Panc1 (cell line): ENCODE data around the gene MPLKIP. TPM values are rescaled to one million over a fixed set of nuclear protein-coding genes. Genes with fewer than 3 reads are reported as not detected.
"Not testable (repeated sequence)": the region's sequence is repeated elsewhere in the genome, so short reads cannot be mapped to it uniquely, and the experiment has no call there.

Experiments used
- ATAC-seq: fragments of 200-7000 bp; cut with Tn5 transposase; 2 replicates; pipeline ENCODE4 v1.9.1; 2020; ENCODE audit warnings: mild to moderate bottlenecking, moderate library complexity
- BruUV-seq: library from RNA; stranded (reverse); fragments of 400-500 nt; replicated peaks from 2 replicates; lab custom pipeline; 2021; lab: Mats Ljungman, UMichigan
- CTCF ChIA-PET: fragments of 300-600 bp; sonication (Branson Sonifier 250); formaldehyde crosslinking; loops from one replicate; lab custom pipeline; 2022; ENCODE audit warnings: antibody characterized with exemption; lab: Charles Lee
- POLR2A ChIA-PET: fragments of 300-600 bp; sonication (Branson Sonifier 250); formaldehyde crosslinking; loops from one replicate; lab custom pipeline; 2022; ENCODE audit warnings: antibody characterized with exemption; lab: Charles Lee
- DNase-seq: peaks from one replicate; pipeline ENCODE4 v3.0.0-alpha.2; 2010; ENCODE audit warnings: low read depth, low spot score
- H3K27ac ChIP-seq: 2 replicates; pipeline ENCODE4 v1.5.1; 2011; ENCODE audit warnings: mild to moderate bottlenecking, low read length, inconsistent platforms
- H3K27me3 ChIP-seq: fragments of 200-500 bp; sonication (Bioruptor generic); 2 replicates; pipeline ENCODE4 v1.6.0; 2014; ENCODE audit warnings: low read length, inconsistent platforms; ENCODE audit not compliant: control insufficient read depth, insufficient read depth
- H3K36me3 ChIP-seq: fragments of 200-500 bp; sonication (Bioruptor generic); 2 replicates; pipeline ENCODE4 v1.5.1; 2014; ENCODE audit warnings: inconsistent platforms, mild to moderate bottlenecking, low read length, moderate library complexity; ENCODE audit not compliant: control insufficient read depth, insufficient read depth
- H3K4me1 ChIP-seq: 2 replicates; pipeline ENCODE4 v1.5.1; 2011; ENCODE audit warnings: inconsistent platforms, mild to moderate bottlenecking, low read length, moderate library complexity; ENCODE audit not compliant: control insufficient read depth, insufficient read depth
- H3K4me3 ChIP-seq, 2 experiments: 2 replicates each; pipeline ENCODE4 v1.5.1; 2011 to 2012; ENCODE audit warnings: low read depth in 2 of 2, low read length in 2 of 2, mild to moderate bottlenecking in 2 of 2, inconsistent platforms in 1 of 2, moderate library complexity in 1 of 2
- H3K9me3 ChIP-seq: fragments of 200-500 bp; sonication (Bioruptor generic); 2 replicates; pipeline ENCODE4 v1.5.1; 2014; ENCODE audit warnings: low read depth, mild to moderate bottlenecking, inconsistent platforms, low read length, moderate library complexity; ENCODE audit not compliant: control insufficient read depth, insufficient read depth
- CTCF ChIP-seq: fragments of 450-650 bp; IDR thresholded peaks from 2 replicates; pipeline ENCODE4 v1.5.1; 2017; ENCODE audit warnings: mild to moderate bottlenecking
- POLR2AphosphoS5 ChIP-seq: IDR thresholded peaks from 2 replicates; pipeline ENCODE4 v1.6.1; 2012; ENCODE audit warnings: mild to moderate bottlenecking, low read depth, low read length, moderate library complexity
- REST ChIP-seq, 2 experiments: IDR thresholded peaks; 2 replicates each; pipeline ENCODE4 v1.6.1; 2011 to 2012; ENCODE audit warnings: low read depth in 2 of 2, control low read depth in 1 of 2, low read length in 1 of 2, mild to moderate bottlenecking in 1 of 2, moderate library complexity in 1 of 2; ENCODE audit not compliant: insufficient read depth in 1 of 2
- SIN3A ChIP-seq: IDR thresholded peaks from 2 replicates; pipeline ENCODE4 v1.6.1; 2012; ENCODE audit warnings: low read depth, mild to moderate bottlenecking, low read length, moderate library complexity, borderline replicate concordance; ENCODE audit not compliant: insufficient read depth
- TCF7L2 ChIP-seq: IDR thresholded peaks from 2 replicates; pipeline ENCODE4 v1.6.1; 2011; ENCODE audit warnings: mild to moderate bottlenecking, low read depth, low read length, inconsistent platforms
- in situ Hi-C: cut with HindIII; loops from 2 replicates; pipeline ENCODE4 v1.10.0; 2016; ENCODE audit warnings: low sequenced_read_pairs, low pct_unique_long_range_greater_than_20kb
- intact Hi-C: fragments of 100-400 bp; cut with micrococcal nuclease; formaldehyde crosslinking; loops from one replicate; pipeline ENCODE4 v1.10.0; 2022; ENCODE audit not compliant: unreplicated experiment
- total RNA-seq: library from RNA; stranded (reverse); gene quantifications from one replicate; pipeline ENCODE4 v1.2.1, GENCODE V29; 2021; ENCODE audit not compliant: unreplicated experiment

The MPLKIP gene
- total RNA-seq, 1 experiment from 2014 or later, result 42.6 TPM

GRCh38 chr7:40118201-40118600 is 16.2 kb downstream of the MPLKIP start:
- in situ Hi-C loops, H3K4me1 ChIP-seq, DNase-seq, H3K27ac ChIP-seq, H3K4me3 ChIP-seq, BruUV-seq, H3K9me3 ChIP-seq, intact Hi-C loops, ATAC-seq, H3K36me3 ChIP-seq, H3K27me3 ChIP-seq: not testable (repeated sequence)
- ChIA-PET CTCF (interaction anchor here (0.6 kb wide), 1 partner anchor 308 kb away, joined by 5 read pairs; no protein-coding TSS in a partner anchor), POLR2A (interaction anchor here (0.6 kb wide), 1 partner anchor 15 kb away, joined by 3 read pairs; no protein-coding TSS in a partner anchor)

- H3K27me3 ChIP-seq, H3K9me3 ChIP-seq, H3K27ac ChIP-seq, POLR2A ChIA-PET, H3K36me3 ChIP-seq, ATAC-seq, CTCF ChIA-PET, H3K4me3 ChIP-seq, H3K4me1 ChIP-seq, BruUV-seq, DNase-seq, intact Hi-C loops, in situ Hi-C loops: not testable (repeated sequence)
Measured at GRCh38 chr7:40117199-40117598, 17.2 kb downstream of the MPLKIP start.

GRCh38 chr7:40115936-40116335 is 18.5 kb downstream of the MPLKIP start:
- in situ Hi-C loops (no loop called here), intact Hi-C loops (no loop called here)
- no peak overlapping the region for H3K4me3 ChIP-seq
- no peaks in the 10 kb centered on the region for H3K27me3 ChIP-seq
- DNase-seq (no peak), ATAC-seq (no peak)
- no peaks in the 10 kb centered on the region for H3K9me3 ChIP-seq
- CTCF ChIA-PET, result no interaction called here
- H3K4me1 ChIP-seq, result no peaks in the 10 kb centered on the region
- TF ChIP-seq POLR2AphosphoS5 (no peak), SIN3A (no peak), REST (IDR thresholded peaks at IDR 0.05; ENCODE audit: insufficient read depth in 1 of 2, low read depth in 2 of 2, low read length in 1 of 2) (no peak)
- H3K36me3 ChIP-seq, result no peaks in the 10 kb centered on the region
- POLR2A ChIA-PET, result interaction anchor here (0.6 kb wide), 1 partner anchor 1548 kb away, joined by 3 read pairs; no protein-coding TSS in a partner anchor
- no peak overlapping the region for H3K27ac ChIP-seq
- BruUV-seq, result no TSS peak

GRCh38 chr7:40105879-40106473 is 28.4 kb downstream of the MPLKIP start:
- CTCF ChIA-PET, result interaction anchor here (0.6 kb wide), 1 partner anchor 29 kb away, joined by 5 read pairs; the partner anchor contains the start of gene SUGCT
- in situ Hi-C loops, result no loop called here

More at GRCh38 chr7:40105879-40106473, 28.4 kb downstream of the MPLKIP start:
- H3K9me3 ChIP-seq, result no peaks in the 10 kb centered on the region
- POLR2A ChIA-PET, result no interaction called here
- DNase-seq (no peak), ATAC-seq (no peak)
- BruUV-seq, result no TSS peak
- no peaks in the 10 kb centered on the region for H3K4me1 ChIP-seq
- H3K36me3 ChIP-seq, result no peaks in the 10 kb centered on the region
- TF ChIP-seq TCF7L2, result no peak
- no peak for TF ChIP-seq REST (IDR thresholded peaks at IDR 0.05; ENCODE audit: insufficient read depth in 1 of 2, low read depth in 2 of 2, low read length in 1 of 2)
- no peak for TF ChIP-seq CTCF
- TF ChIP-seq SIN3A, result no peak
- no peak for TF ChIP-seq POLR2AphosphoS5
- H3K27me3 ChIP-seq, result no peaks in the 10 kb centered on the region
- intact Hi-C loops, result no loop called here
- no peak overlapping the region for H3K27ac ChIP-seq
- no peak overlapping the region for H3K4me3 ChIP-seq
